Upper lobe of left lung (tissue), 6 donors: ENCODE data around the gene MUC5AC. TPM values are rescaled to one million over a fixed set of nuclear protein-coding genes. Genes with fewer than 3 reads are reported as not detected.

ENCODE experiments used
- ATAC-seq, 2 donors: fragments of 200-7000 bp; cut with Tn5 transposase; one replicate each; pipeline ENCODE4 v1.9.1; 2022; ENCODE audit warnings: mild to moderate bottlenecking in 2 of 2, moderate library complexity in 2 of 2; ENCODE audit not compliant: low FRiP score in 2 of 2
- DNase-seq, 2 donors: peaks; one replicate each; pipeline ENCODE4 v3.0.0-alpha.2; 2019 to 2020
- H3K27ac ChIP-seq, 4 donors: fragments of 200-600 bp; sonication (generic); one replicate each; pipeline ENCODE4 v1.5.1; 2016 to 2019
- H3K27me3 ChIP-seq, 4 donors: fragments of 200-600 bp; sonication (generic); one replicate each; pipeline ENCODE4 v1.5.1; 2017 to 2019
- H3K36me3 ChIP-seq, 4 donors: fragments of 200-600 bp; sonication (generic); one replicate each; pipeline ENCODE4 v1.5.1; 2016 to 2019
- H3K4me1 ChIP-seq, 4 donors: fragments of 200-600 bp; sonication (generic); one replicate each; pipeline ENCODE4 v1.5.1; 2018 to 2019
- H3K4me3 ChIP-seq, 4 donors: fragments of 200-600 bp; sonication (generic); one replicate each; pipeline ENCODE4 v1.5.1; 2017 to 2019; ENCODE audit warnings: mild to moderate bottlenecking in 2 of 4, moderate library complexity in 1 of 4
- H3K9me3 ChIP-seq, 4 donors: fragments of 200-600 bp; sonication (generic); one replicate each; pipeline ENCODE4 v1.5.1; 2018 to 2019
- CTCF ChIP-seq, 6 experiments: fragments of 450-650 bp in 4 of 6; fragments of 200-600 bp in 2 of 6; sonication (generic) in 2 of 6; IDR thresholded peaks; one replicate each; pipeline ENCODE4 v1.5.1; 2016 to 2019; ENCODE audit warnings: antibody characterized with exemption in 6 of 6
- EP300 ChIP-seq, 4 donors: sonication (generic); formaldehyde crosslinking; IDR thresholded peaks; one replicate each; pipeline ENCODE4 v1.5.1; 2017; ENCODE audit warnings: antibody characterized with exemption in 4 of 4, control low read depth in 2 of 4
- POLR2A ChIP-seq, 4 donors: fragments of 450-650 bp; IDR thresholded peaks; one replicate each; pipeline ENCODE4 v1.5.1; 2016 to 2017; ENCODE audit warnings: antibody characterized with exemption in 4 of 4, mild to moderate bottlenecking in 2 of 4
- POLR2AphosphoS5 ChIP-seq, 2 donors: sonication (generic); formaldehyde crosslinking; IDR thresholded peaks; one replicate each; pipeline ENCODE4 v1.5.1; 2017; ENCODE audit warnings: antibody characterized with exemption in 2 of 2
- WGBS, 2 donors: methylation state at CpG; one replicate each; pipeline ENCODE4 v1.1.5; 2017 to 2018; 5-methylcytosine and 5-hydroxymethylcytosine counted together
- total RNA-seq, 6 donors: library from RNA; depleted of rRNA in 4 of 6; stranded (reverse); fragments of >200 nt in 4 of 6; gene quantifications; one replicate each; pipeline versions ENCODE4 v1.1.0 to v1.2.1, GENCODE V29; 2016 to 2021
- donor health status: DM: no; HTN: no; CAD: no; lungs with moderate emphysema.
- donor health status: DM: no; HTN: yes; CAD: no; lungs with severe emphysema.

MUC5AC gene
- total RNA-seq, 6 donors from 2014 or later = under 0.01 to 7.3 (median 0.78) TPM; not detected in 1

GRCh38 chr11:1202154-1202775 lies 44.5 kb downstream of the MUC5AC start:
- no peaks in the 10 kb centered on the region for H3K9me3 ChIP-seq
- DNase-seq (peak in 1 of 2 donors; percentile 70), ATAC-seq (peak in 1 of 2 donors; percentile 1)
- 25 to 53% methylated on average over 3 to 17 of the region's 18 CpGs for WGBS, 2 donors
- H3K4me1 ChIP-seq = peaks cover 0 to 8% (median 3%) of the 10 kb centered on the region in 4 donors
- no peak for TF ChIP-seq EP300 (IDR thresholded peaks at IDR 0.05)
- TF ChIP-seq POLR2A (IDR thresholded peaks at IDR 0.05) = no peak
- TF ChIP-seq POLR2AphosphoS5 (IDR thresholded peaks at IDR 0.05) = no peak
- no peak for TF ChIP-seq CTCF (IDR thresholded peaks at IDR 0.05)
- no peak overlapping the region for H3K4me3 ChIP-seq
- no peaks in the 10 kb centered on the region for H3K36me3 ChIP-seq
- H3K27ac ChIP-seq = no peak overlapping the region
- H3K27me3 ChIP-seq = peaks cover 0 to 18% (median 3%) of the 10 kb centered on the region in 4 donors

- peak; percentile 93 to 95 (median 94) for TF ChIP-seq CTCF (IDR thresholded peaks at IDR 0.05)
- no peak for TF ChIP-seq POLR2AphosphoS5 (IDR thresholded peaks at IDR 0.05)
- TF ChIP-seq EP300 (IDR thresholded peaks at IDR 0.05) = no peak
- Histone ChIP-seq H3K27me3 (peaks cover 0 to 18% (median 3%) of the 10 kb centered on the region in 4 donors), H3K9me3 (no peaks in the 10 kb centered on the region), H3K4me1 (peaks cover 0 to 8% (median 3%) of the 10 kb centered on the region in 4 donors), H3K36me3 (no peaks in the 10 kb centered on the region), H3K4me3 (no peak overlapping the region), H3K27ac (no peak overlapping the region)
- DNase-seq (peak; percentile 40 to 94), ATAC-seq (peak; percentile 41 to 81)
- 22 to 38% methylated on average over 7 to 19 of the region's 32 CpGs for WGBS, 2 donors
Measured at GRCh38 chr11:1202776-1203504, 45.2 kb downstream of the MUC5AC start.

GRCh38 chr11:1203505-1204271 lies 45.9 kb downstream of the MUC5AC start:
- DNase-seq = peak in 1 of 2 donors; percentile 78

More at GRCh38 chr11:1203505-1204271, 45.9 kb downstream of the MUC5AC start:
- no peaks in the 10 kb centered on the region for H3K36me3 ChIP-seq
- H3K4me3 ChIP-seq = no peak overlapping the region
- TF ChIP-seq POLR2AphosphoS5 (IDR thresholded peaks at IDR 0.05) (no peak), EP300 (IDR thresholded peaks at IDR 0.05) (no peak), POLR2A (IDR thresholded peaks at IDR 0.05) (no peak), CTCF (IDR thresholded peaks at IDR 0.05) (no peak)
- H3K9me3 ChIP-seq = no peaks in the 10 kb centered on the region
- H3K4me1 ChIP-seq = peaks cover 0 to 8% (median 3%) of the 10 kb centered on the region in 4 donors
- no peak for ATAC-seq
- H3K27me3 ChIP-seq = peaks cover 0 to 11% (median under 1%) of the 10 kb centered on the region in 4 donors
- WGBS, 2 donors = 55 to 89% methylated on average over 5 to 11 of the region's 30 CpGs
- H3K27ac ChIP-seq = no peak overlapping the region
